GM12873 (cell line): Measurements from ENCODE around the gene PTPRN2.

Experiments used
- CTCF ChIP-seq: IDR thresholded peaks from 2 replicates; pipeline ENCODE4 v1.5.1; 2012; ENCODE audit warnings: low read depth, mild to moderate bottlenecking, moderate library complexity, low read length, control low read depth; ENCODE audit not compliant: insufficient read depth; ENCODE audit errors: missing control alignments

PTPRN2 gene

GRCh38 chr7:157771689-157772088, 815.9 kb downstream of the PTPRN2 start:
- TF ChIP-seq CTCF, result no peak

- no peak for TF ChIP-seq CTCF
These were observed 816.8 kb downstream of the PTPRN2 start for GRCh38 chr7:157770716-157771320.

GRCh38 chr7:157769526-157770215, 818.0 kb downstream of the PTPRN2 start:
- no peak for TF ChIP-seq CTCF

- TF ChIP-seq CTCF, result no peak
These were observed 818.5 kb downstream of the PTPRN2 start for GRCh38 chr7:157769086-157769485.

GRCh38 chr7:157768198-157768597, 819.4 kb downstream of the PTPRN2 start:
- no peak for TF ChIP-seq CTCF

GRCh38 chr7:157767506-157768197, 820.0 kb downstream of the PTPRN2 start:
- TF ChIP-seq CTCF, result no peak

GRCh38 chr7:157766098-157766497, 821.5 kb downstream of the PTPRN2 start:
- no peak for TF ChIP-seq CTCF
